Kidney epithelial cell (primary cell): ENCODE measurements around the gene ASZ1. TPM values are rescaled to one million over a fixed set of nuclear protein-coding genes. Genes with fewer than 3 reads are reported as not detected.

Experiments used
- DNase-seq: peaks from one replicate; pipeline ENCODE4 v3.0.0-alpha.2; 2010; ENCODE audit warnings: low read depth
- H3K27me3 ChIP-seq: 2 replicates; pipeline ENCODE4 v1.6.0; 2011; ENCODE audit warnings: low read length; ENCODE audit not compliant: control insufficient read depth, insufficient read depth
- H3K36me3 ChIP-seq: 2 replicates; pipeline ENCODE4 v1.5.1; 2011; ENCODE audit warnings: low read length; ENCODE audit not compliant: control insufficient read depth, insufficient read depth
- H3K4me3 ChIP-seq: 2 replicates; pipeline ENCODE4 v1.5.1; 2011; ENCODE audit warnings: low read depth, mild to moderate bottlenecking, control low read depth, low read length
- CTCF ChIP-seq: IDR thresholded peaks from 2 replicates; pipeline ENCODE4 v1.5.1; 2011; ENCODE audit warnings: mild to moderate bottlenecking, moderate library complexity, low read length, control low read depth, inconsistent platforms; ENCODE audit not compliant: insufficient read depth, poor library complexity, severe bottlenecking
- total RNA-seq: library from RNA; depleted of rRNA; stranded (reverse); fragments of >200 nt; gene quantifications from 2 replicates; pipeline ENCODE4 v1.2.3, GENCODE V29; 2015

The ASZ1 gene
- total RNA-seq, 1 donor from 2014 or later, result not detected

GRCh38 chr7:117332031-117332430, 95.3 kb downstream of the ASZ1 start:
- no peak for DNase-seq
- Histone ChIP-seq H3K36me3 (no peaks in the 10 kb centered on the region), H3K4me3 (no peak overlapping the region), H3K27me3 (no peaks in the 10 kb centered on the region)
- no peak for TF ChIP-seq CTCF

DNA sequence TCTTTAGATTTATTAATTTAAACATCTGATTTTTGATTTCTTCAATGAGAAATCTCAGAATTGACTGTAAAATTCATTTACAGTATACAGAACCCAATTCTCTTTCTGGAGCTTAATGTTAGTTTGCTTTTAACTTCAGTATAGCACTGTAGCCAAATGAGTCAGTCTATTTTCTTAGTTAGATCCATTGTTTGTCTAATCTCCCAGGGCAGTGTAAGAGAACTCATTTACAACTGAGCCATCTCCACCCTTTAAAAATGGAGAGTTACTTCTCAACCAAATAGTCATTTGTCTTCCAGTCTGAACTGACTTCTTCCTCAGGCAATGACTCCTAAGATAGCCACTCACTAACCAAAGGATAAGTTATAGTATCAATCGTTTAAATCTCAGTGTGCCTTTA, 101.5 kb downstream of the ASZ1 start:
- no peak for TF ChIP-seq CTCF
- H3K36me3 ChIP-seq, result no peaks in the 10 kb centered on the region
- H3K4me3 ChIP-seq, result no peak overlapping the region
- DNase-seq, result peak; percentile 60
- peaks cover 28% of the 10 kb centered on the region for H3K27me3 ChIP-seq

- H3K27me3 ChIP-seq, result peaks cover 31% of the 10 kb centered on the region
- no peak for DNase-seq
- H3K36me3 ChIP-seq, result no peaks in the 10 kb centered on the region
- no peak for TF ChIP-seq CTCF
- H3K4me3 ChIP-seq, result no peak overlapping the region
Measured at GRCh38 chr7:117324960-117325359, 102.3 kb downstream of the ASZ1 start.

GRCh38 chr7:117323851-117324711, 103.2 kb downstream of the ASZ1 start:
- no peak for DNase-seq
- H3K4me3 ChIP-seq, result peak overlapping the region; percentile 36
- H3K36me3 ChIP-seq, result no peaks in the 10 kb centered on the region
- peaks cover 31% of the 10 kb centered on the region for H3K27me3 ChIP-seq
- TF ChIP-seq CTCF, result no peak

DNA sequence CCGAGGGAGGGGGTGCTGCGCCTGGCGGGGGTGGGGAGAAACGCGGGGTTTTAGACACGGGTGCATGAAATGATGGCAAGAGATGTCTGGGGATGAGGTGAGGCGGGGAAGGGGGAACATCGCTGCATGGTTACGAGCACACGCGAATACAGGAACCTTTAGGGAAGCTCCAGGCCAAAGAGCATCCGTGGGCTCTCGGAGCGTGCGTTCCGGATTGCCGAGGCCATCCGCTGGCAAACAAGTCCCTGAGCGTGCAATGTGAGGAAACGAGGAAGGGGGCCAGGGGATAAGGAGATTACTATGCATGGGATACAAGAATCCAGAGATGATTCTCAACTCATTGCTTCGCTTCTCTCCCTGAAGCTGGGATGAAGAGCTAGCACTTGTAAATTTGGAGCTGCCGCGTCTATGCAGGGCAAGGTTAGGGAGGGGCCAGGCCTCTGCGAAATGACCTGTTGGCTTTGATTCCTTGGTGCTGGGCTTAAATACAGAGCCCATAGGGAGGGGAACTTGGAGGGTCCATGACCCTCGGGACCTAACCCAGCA, 103.9 kb downstream of the ASZ1 start:
- H3K4me3 ChIP-seq, result peak overlapping the region; percentile 36
- H3K36me3 ChIP-seq, result no peaks in the 10 kb centered on the region
- no peak for TF ChIP-seq CTCF
- peaks cover 31% of the 10 kb centered on the region for H3K27me3 ChIP-seq
- DNase-seq, result no peak
